NCI-H524 treated with DMSO at 0.1 percent for 48 hours (cell line): Measurements from ENCODE around the gene FAM234A.
"Not testable (repeated sequence)": the region's sequence is repeated elsewhere in the genome, so short reads cannot be mapped to it uniquely, and the experiment has no call there.

Source experiments
- DNase-seq: peaks from one replicate; lab custom pipeline; 2025; lab: John Stamatoyannopoulos, UW

The FAM234A gene

DNA sequence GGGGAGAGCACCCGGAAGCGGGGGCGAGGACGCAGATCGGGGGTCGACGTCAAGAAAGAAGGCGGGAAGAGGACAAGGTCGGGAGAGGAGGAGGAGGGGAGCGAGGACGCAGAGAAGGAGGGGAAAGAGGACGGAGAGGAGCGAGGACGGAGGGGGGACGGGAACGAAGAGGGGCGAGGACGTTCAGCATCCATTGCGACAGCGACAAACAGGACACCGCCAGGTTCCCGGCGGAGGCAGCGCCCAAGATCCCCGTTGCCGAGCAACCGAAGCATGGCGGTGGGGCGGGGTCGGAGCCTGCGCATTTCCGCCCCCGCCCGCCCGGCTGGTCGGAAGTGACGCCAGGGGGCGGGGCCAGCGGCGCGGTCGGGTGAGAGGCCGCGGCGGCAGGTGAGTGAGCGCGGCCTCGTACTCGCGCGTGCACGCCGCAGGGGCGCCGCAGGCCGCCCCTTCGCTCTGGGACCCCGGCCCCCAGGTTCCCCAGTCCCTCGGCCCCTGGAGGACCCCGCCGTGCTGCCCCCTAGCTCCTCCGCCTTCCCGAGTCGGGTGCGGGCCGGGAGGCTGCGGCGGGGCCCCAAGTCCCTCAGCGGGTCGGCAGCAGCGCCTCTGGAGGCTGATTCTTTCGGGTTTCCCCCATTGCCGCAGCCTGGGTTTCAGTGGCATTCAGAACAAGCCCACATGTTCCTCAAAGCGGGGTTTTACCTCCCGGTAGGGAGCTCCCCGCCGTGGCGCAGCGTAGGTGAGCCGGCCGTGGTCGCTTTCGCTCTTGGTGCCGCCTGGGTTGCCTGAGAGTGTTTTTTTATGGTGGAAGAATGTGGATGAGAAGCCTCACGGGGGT is at the start of gene FAM234A:
Gene FAM234A, plus strand, starts transcription at position 354 of the 838 bp plus-strand sequence. CDS start 19,593 bp downstream, outside the sequence.
- peak; percentile 69 for DNase-seq

GRCh38 chr16:185213-185612 is 49.4 kb upstream of the FAM234A start:
- DNase-seq = no peak

- DNase-seq = no peak
Observed at GRCh38 chr16:185691-186090, 48.9 kb upstream of the FAM234A start.

DNA sequence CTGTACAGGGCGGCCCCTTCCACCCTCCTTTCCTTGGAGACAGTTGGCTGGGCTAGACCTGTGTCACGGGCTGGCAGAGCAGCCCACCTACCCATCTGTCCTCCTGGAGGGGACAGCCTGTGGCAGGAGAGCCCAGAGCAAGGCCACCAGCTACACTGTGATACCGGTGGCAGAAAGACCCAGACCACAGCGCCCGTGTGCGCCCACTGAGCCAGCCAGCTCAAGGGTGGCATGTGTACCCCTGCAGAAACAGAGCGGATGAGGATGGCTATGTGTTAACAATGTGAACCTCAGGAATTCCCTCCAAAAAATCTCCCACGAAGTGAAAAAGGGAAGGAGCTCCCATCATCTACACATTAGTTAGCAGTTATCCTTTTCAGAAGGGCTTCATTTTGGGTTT is 47.3 kb upstream of the FAM234A start:
- no peak for DNase-seq

- no peak for DNase-seq
Observed at GRCh38 chr16:188674-189073, 45.9 kb upstream of the FAM234A start.

DNA sequence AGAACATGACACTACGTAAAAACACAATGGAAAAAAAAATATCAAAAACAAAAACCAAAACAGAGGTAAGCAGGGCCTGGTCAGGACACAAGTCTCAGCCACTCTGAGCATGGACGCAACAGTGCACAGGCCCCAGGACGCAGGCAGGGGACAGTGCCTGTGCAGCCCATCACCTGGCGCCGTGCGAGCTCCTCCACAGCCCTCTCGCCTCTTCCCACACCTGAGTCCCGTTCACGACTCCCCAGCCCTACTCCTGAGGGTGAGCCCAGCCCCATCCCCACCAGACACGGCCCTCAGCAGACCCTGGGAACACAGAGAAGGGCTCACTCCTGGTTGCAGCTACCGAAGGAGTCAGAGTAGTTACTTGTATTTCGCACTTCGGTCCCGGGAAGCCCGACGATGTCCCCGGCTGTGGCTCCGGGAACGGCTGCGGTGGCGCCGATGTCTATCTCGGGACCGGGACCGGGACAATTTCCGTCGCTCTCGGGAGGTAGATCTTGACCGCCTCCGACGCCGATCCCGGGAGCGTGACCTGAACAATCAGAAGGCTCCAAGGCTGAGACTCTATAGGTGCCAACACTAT is 44.9 kb upstream of the FAM234A start:
- no peak for DNase-seq

GRCh38 chr16:191831-192230 is 42.8 kb upstream of the FAM234A start:
- DNase-seq = no peak

DNA sequence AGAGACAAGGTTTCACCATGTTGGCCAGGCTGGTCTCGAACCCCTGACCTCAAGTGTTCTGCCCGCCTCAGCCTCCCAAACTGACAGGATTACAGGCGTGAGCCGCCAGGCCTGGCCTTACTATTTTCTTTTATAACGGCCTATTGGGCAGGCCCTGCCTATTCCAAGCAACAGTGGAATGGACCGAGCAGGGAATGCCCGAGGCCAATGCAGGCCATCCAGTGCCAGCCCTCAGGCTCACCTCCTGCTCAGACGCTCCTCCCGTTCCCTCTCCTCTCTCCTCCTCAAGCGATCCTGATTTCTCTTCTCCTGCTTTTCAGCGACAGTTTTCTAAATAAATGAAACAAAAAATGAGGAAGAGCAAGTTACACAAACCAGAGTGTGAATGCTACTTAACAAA is 41.9 kb upstream of the FAM234A start:
- DNase-seq = no peak

DNA sequence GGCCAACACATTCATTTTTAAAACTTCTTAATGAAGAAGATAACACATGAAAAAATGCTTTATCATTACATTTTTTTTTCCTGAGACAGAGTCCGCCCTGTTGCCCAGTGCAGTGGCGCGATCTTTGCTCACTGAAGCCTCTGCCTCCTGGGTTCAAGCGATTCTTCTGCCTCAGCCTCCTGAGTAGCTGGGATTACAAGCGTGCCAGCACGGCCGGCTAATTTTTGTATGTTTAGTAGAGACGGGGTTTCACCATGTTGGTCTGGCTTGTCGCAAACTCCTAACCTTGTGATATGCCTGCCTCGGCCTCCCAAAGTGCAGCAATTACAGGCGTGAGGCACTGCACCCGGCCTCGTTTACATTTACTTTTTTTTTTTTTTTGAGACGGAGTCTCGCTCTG is 41.2 kb upstream of the FAM234A start:
- DNase-seq = no peak

DNA sequence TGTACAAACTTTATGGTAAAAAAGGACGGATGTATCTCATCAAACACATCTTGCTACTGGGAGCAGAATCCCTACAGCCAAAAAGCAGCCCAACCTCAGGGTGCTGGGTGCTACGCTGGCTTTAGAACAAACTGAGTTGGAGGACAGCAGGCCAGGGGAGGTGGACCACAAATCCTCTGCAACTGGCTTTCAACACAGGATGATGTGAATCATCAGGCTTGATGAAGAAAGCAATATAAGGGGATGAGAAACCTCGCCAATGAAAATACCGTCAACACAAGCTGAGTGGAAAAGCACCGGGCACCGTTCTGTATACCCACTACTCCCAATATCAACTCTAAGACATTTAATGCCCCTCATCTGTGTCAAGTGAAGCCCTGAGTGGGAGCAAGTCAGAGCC is 40.1 kb upstream of the FAM234A start:
- DNase-seq = no peak

GRCh38 chr16:200388-200787 is 34.2 kb upstream of the FAM234A start:
- no peak for DNase-seq

GRCh38 chr16:203246-203645 is 31.4 kb upstream of the FAM234A start:
- no peak for DNase-seq

- not testable (repeated sequence) for DNase-seq
Observed at GRCh38 chr16:204046-204445, 30.6 kb upstream of the FAM234A start.

DNA sequence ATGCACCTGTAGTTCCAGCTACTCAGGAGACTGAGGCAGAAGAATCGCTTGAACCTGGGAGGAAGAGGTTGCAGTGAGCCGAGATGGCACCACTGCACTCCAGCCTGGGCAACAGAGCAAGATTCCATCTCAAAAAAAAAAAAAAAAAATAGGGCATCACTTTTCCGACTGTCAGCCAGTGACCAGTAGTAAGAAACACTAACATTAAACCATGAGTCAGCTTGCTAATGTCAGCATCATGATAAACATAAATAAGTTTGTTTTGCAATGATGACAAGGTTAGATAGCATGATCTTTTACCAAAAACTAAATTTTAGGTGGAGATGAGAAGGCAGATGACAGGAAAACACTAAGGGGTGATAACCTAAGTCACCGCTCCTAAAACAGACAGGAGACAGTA is 25.3 kb upstream of the FAM234A start:
- DNase-seq = not testable (repeated sequence)

GRCh38 chr16:211631-212180 is 22.9 kb upstream of the FAM234A start:
- not testable (repeated sequence) for DNase-seq

DNA sequence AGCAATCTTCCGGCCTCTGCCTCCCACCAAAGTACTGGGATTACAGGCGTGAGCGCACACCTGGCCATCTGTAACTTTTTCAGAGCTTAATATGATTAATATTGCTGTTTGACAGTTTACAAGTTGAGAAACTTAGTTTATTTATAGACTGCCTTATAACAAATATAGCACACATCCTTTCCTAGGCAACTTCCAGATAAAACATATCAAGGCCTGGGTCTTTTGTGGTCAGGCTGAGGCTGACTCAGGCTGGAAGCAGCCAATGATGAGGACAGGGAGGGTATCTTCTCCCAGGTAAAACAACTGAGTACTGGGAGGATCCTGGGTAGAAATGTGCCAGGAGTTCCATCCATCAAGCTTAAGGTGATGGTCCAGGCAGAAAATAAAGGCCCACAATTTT is 21.6 kb upstream of the FAM234A start:
- DNase-seq = no peak

DNA sequence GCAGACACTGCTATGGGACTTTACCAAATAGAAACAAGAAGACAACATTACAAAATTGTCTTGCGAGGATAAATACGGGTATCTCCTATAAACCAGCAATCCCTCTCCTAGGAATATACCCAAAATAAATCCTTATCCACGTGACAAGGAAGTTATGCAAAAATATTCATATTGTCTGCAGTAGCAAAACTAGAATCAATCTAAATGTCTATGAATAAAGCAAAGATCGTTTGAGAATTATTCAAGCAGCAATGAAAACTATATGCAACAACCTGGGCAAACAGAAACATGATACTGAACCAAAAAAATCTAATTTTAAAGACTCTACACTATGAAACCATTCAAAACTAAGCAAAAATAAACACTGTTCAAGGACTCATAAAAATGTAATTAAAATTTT is 14.6 kb upstream of the FAM234A start:
- DNase-seq = no peak

DNA sequence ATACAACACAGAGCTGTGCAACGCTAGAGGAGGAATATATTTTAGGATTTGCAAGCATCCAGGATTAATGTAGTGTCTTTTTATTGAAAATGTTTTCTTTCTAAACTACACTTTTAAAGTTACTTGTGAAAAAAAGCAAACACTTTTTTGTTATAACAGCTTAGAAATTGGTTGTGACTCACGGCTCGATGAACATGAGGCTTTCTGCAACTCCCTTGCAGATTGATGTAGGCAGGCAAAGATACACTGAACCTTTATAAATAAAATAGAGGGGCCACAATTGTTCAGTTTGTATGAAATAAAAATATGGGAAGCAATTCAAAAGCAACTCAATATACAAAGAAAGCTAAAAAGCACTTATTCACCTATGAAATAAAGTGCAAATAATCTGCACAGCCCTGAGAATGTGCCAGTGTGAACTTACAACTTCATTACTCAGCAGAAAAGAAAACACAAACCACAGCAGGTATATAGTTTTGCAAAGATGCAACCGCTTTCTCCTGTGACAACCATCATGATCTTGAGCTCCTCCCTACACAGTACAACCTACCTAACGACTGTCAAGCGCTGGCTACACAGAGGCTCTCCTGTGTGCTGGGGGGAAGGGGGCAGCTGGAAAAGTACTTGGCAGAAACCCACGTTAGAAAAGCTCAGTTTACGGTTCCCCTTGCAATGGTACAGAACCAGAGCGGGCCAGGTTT is 6.3 kb upstream of the FAM234A start:
- DNase-seq = no peak

GRCh38 chr16:228852-229730 is 5.5 kb upstream of the FAM234A start, which contains the start of gene LUC7L:
Gene LUC7L (minus strand): TSS chr16:229449. CDS start chr16:229339, 110 bp downstream.
- DNase-seq = peak; percentile 47

DNA sequence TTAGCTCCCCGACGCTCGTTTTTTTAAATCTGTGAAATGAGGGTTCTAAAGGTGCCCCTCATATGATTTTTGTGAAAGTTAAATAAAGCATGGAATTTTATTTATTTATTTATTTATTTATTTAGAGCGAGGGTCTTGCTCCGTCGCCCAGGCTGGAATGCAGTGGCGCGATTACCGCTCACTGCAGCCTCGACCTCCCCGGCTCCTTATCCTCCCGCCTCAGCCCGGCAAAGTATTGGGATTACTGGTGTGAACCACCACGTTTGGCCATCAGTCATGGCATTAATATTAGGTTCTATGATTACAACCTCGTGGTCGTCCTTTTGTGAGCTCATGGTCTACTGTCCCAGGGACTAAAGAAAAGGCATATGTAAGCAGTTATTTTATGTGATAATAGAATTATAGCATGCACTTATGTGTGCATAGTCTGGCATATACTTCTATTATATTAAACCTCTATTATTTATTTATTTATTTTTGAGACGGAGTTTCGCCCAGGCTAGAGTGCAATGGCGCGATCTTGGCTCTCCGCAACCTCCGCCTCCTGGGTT is 4.8 kb upstream of the FAM234A start:
- DNase-seq = no peak

GRCh38 chr16:230351-230750 is 4.3 kb upstream of the FAM234A start:
- not testable (repeated sequence) for DNase-seq
